HG03045 (cell line): ENCODE results near the gene CAMK2B.

Experiments
- ATAC-seq: cut with Tn5 transposase; IDR thresholded peaks from one replicate; pipeline ENCODE4 v1.9.1; 2021; ENCODE audit warnings: mild to moderate bottlenecking, moderate library complexity; ENCODE audit not compliant: unreplicated experiment

Gene CAMK2B

DNA sequence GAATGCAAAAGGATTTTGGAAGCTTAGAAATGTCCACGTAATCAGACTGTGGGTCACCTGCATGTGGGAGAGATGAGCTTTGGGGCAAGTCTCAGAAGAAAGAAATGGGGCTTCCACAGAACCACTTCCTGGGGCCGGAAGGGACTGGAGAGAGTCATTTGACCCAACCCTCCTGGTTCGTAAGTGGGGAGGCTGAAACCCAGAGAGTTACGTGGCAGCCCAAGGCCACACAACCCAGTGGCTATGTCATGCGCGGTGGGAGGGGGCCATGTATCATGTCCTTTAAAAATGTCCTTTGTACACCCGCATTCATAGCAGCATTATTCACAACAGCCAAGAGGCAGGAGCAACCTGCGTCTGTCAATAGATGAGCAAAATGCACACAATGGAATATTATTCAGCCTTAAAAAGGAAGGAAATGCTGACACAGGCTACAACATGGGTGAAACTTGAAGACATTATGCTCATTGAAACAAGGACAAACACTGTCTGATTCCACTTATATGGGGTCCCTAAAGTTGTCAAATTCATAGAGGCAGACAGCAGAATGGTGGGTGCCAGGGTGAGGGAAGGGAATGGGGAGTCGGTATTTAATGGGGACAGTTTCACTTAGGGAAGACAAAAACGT lies 15.1 kb downstream of the CAMK2B start:
- no peak for ATAC-seq

DNA sequence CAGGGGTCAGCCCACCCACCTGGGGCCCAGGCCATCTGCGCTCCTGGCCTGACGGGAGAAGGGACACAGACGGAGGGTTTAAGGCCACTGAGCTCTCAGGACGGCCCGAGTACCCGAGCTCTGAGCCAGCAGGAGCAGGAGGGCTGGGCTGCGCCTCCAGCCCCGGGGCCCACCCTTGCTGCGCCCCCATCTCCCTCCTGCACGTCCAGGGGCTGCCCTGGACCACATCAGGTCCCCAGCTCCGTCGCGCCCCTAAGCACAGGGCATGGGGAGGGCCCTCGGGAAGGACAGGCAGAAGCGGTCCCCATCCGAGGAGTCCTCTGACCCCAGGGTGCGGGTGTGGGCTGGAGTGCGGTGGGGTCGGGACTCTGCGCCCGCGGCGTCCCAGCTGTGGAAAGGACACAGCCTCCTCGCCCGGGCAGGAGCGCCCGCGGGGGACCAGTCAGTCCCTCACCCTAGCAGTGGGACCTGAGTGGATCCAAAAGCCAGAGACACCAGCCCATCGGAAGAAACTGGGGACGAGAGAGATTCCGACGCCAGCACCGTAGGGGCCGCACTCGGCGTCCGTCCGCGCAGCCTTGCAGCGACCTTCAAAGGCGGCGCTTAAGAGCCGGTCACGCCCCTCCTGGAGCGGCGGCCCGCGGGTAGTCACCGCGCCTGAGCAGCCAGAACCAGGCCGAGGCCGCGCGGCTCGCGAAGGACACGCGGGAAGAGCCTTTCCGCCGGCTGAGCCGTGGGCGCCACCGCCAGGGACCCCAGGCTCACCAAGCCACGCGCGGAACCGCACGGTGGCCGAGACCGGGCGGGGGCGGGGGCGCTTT lies 15.9 kb downstream of the CAMK2B start:
- ATAC-seq = no peak

GRCh38 chr7:44308596-44309270 lies 16.7 kb downstream of the CAMK2B start:
- ATAC-seq = no peak

DNA sequence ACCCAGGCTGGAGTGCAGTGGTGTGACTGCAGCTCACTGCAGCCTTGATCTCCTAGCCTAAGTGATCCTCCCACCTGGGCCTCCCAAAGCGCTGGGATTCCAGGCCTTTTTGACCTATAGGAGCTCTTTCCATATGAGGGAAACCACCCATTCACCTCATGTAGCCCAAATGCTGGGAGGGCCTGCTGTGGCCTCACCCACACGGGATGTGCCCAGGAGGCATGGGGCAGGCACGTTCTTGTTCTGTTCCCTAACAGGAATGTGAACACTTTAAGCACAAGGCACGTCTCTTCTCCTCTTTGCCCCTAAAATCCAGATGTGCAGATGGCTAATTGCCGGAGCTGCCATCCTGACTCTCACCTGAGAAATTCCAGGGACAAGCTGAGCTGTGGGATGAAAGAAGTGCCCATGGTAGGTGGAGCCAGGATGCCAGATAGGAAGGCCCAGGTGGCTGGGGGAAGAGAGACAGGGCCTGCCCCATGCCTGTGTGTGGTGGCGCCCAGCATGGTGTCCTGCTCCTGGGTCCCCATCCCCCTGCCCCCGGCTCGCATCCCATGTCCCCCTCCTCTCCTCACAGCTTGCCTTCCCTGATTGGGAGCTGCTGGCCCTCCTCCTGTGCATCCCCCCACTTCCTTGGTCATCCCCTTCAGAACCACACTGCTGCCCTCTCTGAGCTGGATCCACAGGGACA lies 17.3 kb downstream of the CAMK2B start:
- no peak for ATAC-seq

GRCh38 chr7:44307301-44307900 lies 18.0 kb downstream of the CAMK2B start:
- no peak for ATAC-seq

DNA sequence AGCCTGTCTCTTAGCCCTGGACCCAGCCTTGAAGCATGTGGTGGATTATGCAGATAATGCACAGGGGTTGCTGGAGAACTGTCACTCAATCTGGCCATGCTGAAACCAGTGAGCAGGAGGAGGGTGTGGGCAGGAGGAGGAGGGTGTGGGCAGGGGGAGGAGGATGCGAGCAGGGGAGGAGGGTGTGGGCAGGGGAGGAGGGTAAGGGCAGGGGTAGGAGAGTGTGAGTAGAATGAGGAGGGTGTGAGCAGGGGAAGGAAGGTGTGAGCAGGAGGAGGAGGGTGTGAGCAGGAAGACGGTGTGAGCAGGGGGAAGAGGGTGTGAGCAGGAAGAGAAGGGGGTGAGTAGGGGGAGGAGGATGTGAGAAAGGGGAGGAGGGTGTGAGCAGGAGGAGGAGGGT lies 18.8 kb downstream of the CAMK2B start:
- ATAC-seq = no peak

DNA sequence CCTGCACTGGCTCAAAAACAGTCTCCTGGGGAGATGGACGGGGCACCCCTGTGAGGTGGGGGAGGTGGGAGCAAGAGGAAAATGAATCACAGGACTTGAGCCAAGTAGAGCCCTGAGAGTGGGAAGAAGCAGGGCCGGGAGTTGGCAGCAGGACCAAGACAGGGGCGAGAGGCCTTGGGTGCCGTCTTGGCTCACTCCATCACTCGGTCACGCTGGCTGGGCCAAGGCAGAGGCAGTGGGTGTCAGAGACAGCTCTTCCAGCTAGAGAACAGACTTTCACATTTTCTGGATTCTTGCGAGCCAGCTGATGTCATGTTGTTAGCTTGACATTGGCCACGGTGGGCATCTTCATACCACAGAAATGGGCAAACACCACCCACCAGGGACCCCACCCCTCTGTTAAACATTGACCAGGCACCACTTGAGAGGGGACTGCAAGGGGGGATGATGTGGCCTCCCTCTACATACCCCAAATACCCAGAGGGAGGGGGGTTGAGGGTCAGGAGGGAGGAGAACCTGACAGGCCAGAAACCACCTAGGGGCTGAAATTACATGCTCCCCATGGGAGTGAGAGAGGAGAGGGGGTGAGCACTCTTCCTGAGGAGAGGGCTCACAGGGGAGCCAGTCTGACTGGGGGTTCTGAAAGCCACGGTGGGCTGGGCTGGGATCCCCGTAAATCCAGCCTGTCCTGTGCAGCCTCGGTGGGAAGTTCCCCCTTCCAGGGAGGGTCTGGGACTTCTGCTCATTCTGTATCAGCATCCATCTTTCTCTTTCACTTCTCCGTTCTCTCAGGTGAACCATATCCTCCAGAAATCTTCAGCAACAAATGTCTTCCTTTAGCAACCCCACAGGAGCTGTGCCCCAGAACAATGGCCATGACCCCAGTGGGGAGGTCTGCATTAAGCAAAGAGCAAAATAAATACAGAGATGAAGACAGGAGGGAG lies 19.6 kb downstream of the CAMK2B start:
- ATAC-seq = no peak

DNA sequence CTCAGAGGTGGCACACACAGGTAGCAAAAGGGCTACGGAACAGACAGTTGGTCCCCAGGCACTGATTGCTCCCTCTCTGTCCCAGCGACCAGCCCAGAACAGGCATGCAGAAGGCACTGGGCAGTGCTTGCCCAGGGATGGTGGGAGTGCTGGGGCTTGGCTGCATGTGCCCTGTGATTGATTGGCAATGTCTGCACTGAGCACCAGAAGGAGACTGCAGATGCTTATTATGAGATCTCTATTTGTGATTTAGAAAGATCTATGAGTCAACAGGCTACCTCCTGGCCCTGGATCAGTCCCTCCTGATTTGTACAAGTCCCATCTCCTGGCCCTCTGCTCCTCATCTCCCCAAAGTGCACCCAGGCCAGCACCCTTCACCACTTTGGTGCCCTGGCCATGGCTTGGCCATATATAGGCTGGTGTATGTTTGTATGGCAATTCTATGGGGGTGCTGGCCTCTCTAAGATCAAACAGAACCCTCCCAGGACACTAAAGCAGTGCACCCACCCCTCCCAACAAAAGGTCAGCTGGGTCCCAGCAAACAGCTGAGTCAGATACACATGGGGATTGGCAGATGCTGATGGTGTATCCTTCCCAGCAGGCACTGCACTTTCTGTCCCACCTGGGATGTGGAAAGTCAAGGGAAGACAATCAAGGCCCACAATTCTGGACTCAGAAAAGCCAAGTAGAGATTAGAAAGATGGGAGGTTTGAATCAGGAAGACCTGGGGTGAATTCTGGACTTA lies 30.9 kb downstream of the CAMK2B start:
- ATAC-seq = no peak

DNA sequence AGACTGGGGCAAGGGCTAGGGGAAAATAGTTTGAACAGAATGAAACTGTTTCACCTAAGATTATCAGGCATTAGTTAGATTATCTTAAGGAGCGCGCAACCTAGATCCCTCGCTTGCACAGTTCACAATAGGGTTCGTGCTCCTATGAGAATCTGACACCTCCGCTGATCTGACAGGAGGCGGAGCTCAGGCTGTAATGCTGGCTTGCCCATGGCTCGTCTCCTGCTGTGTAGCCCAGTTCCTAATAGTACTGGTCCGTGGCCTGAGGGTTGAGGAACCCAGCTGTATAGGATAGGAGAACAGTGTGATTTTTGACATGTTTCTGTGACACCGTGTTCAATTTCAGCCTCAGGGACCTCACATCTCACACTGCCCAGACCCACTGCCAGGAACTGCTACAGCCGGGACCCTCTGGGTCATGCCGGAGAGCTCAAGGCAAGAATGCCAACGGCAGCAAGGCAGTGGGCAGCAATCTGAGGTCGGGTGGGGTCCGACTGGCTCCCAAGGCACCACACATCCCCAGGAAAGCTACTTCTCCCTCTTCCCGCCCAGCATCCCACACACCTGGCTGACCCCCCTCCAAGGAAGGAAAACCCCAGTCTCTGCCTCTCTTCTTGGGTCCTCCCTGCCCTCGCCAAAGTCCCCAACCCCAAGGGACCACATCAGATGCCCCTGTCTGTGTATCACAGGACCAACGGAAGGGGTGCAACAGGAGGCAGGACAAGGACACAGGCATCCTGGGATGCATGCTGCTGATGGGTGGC lies 31.7 kb downstream of the CAMK2B start:
- no peak for ATAC-seq

DNA sequence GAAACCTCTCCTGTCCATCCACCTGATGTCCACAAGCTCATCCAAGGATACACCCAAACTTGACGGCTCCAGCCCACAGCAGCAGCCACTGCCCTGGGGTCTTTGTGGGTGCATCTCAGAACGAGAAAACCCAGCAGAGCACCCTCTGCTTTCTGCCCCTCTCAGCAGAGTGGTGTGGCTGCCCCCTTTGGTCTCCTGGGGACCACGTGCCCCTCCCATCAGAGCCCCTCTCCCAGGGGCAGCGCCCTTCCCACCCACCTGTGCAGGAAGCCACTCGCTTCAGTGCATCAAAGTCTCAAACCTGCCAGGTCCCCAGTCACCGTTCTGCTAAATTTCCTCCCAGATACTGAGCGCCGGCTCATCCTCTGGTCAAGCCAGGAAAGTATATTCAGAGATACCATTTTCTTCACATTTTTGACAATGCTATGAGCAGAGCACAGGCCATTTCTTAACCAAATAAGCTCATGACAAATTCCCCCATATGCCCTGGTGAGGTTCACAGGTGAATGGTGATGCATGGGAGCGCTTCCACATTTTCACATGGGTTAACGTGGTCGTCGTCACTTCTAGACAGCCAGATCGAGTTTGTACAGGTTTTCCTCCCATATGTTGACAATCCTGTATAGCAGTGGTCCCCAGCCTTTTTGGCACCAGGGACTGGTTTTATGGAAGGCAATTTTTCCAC lies 32.4 kb downstream of the CAMK2B start:
- no peak for ATAC-seq

- ATAC-seq = no peak
Observed at GRCh38 chr7:44292420-44292817, 33.0 kb downstream of the CAMK2B start.

- ATAC-seq = no peak
Observed at GRCh38 chr7:44291733-44292419, 33.5 kb downstream of the CAMK2B start.

DNA sequence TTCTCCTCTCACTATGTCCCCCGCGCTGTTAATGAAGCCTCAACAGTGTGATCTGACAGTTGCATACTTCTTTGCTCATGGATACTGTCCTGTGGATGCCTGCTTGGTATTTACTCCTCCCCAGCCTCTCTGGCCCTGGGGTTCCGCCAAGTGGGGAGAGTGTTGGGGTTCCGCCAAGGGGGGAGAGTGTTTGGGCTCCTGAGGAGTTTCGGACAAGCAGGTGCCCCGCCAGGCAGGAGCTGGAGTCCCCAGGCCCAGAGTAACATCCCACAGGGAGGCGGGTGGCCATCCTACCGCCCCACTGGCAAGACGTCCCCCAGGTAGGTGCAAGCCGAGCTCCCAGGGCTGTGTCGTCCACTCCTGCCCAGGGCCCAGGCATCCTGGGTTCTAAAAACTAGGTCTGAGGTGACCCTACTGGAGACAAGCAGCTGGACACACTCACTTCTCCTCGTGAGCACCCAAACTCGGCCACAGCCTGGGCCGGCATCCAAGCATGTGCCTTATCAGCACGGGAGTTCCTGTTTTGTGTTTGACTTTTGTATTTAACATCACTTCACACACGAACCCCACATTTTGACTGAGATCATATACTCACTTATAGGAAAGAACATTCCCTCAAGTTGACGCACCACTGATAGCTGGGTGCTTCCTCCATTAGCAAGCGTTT lies 34.2 kb downstream of the CAMK2B start:
- ATAC-seq = no peak

DNA sequence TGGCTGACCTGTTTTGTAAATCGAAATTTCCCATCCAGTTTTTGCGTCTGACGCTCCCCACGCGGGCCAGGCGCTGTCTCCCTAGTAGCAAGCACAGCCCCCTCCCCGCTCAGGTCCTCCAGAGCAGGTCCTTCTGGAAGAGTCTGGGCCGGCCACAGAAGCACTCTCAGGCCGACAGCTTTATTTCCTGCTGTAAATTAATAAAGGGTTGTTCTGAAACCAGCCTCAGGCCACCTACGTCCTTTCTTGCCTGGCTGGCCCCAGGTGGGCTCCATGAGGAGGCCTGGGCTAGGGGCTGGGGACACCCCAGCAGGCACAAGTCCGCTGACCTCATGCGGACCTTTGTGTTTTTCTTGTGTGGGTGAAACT lies 35.2 kb downstream of the CAMK2B start:
- ATAC-seq = no peak

- ATAC-seq = no peak
Observed at GRCh38 chr7:44289341-44290251, 35.8 kb downstream of the CAMK2B start.

GRCh38 chr7:44288811-44289340 lies 36.5 kb downstream of the CAMK2B start:
- no peak for ATAC-seq
